Measurements from ENCODE around the gene RAI1.

The RAI1 gene

GRCh38 chr17:17823433-17824118 is 142.3 kb downstream of the RAI1 start:
- H3K23ac ChIP-seq (ENCODE audit: low read length): no peak overlapping the region
- H4K5ac ChIP-seq (ENCODE audit: low read length): no peak overlapping the region
- H2BK5ac ChIP-seq (ENCODE audit: low read length): peak overlapping the region; percentile 87
- H3K4ac ChIP-seq (ENCODE audit: low read depth, low read length): peak overlapping the region; percentile 61
- peak overlapping the region; percentile 72 for H3K18ac ChIP-seq (ENCODE audit: low read length)
- peak; percentile 97 for DNase-seq
- H2AK5ac ChIP-seq (ENCODE audit: low read length): no peak overlapping the region
- H3K56ac ChIP-seq (ENCODE audit: low read length): peak overlapping the region; percentile 89
- no peak overlapping the region for H2BK15ac ChIP-seq (replicated peaks; ENCODE audit: low read depth)
- H3K27me3 ChIP-seq (ENCODE audit: insufficient read depth, low read length, poor library complexity): no peaks in the 10 kb centered on the region
- peak overlapping the region; percentile 36 for H3K27ac ChIP-seq (ENCODE audit: low read depth, low read length)
- peaks cover 39% of the 10 kb centered on the region for H3K79me2 ChIP-seq (ENCODE audit: control insufficient read depth, insufficient read depth, low read length)
- peak overlapping the region; percentile 66 for H3K4me2 ChIP-seq (ENCODE audit: low read length)
- peaks cover 34% of the 10 kb centered on the region for H3K79me1 ChIP-seq (ENCODE audit: low read length)
- H3K36me3 ChIP-seq (ENCODE audit: control insufficient read depth, insufficient read depth, low read length): peaks cover 4% of the 10 kb centered on the region
- no peak overlapping the region for H4K8ac ChIP-seq (ENCODE audit: low read depth, low read length)
- H3K4me3 ChIP-seq (ENCODE audit: low read length): no peak overlapping the region
- WGBS (ENCODE audit: extremely low coverage, insufficient coverage, low lambda C conversion rate): no CpG with 5 or more reads among the region's 69 CpGs
- peaks cover 20% of the 10 kb centered on the region for H3K4me1 ChIP-seq (ENCODE audit: control insufficient read depth, low read depth, low read length)
- H2BK120ac ChIP-seq (ENCODE audit: low read depth, low read length): no peak overlapping the region
- peak overlapping the region; percentile 65 for H3K9ac ChIP-seq (ENCODE audit: low read length)

GRCh38 chr17:17824119-17824782 is 143.0 kb downstream of the RAI1 start:
- H3K79me1 ChIP-seq (ENCODE audit: low read length): peaks cover 34% of the 10 kb centered on the region
- H3K9ac ChIP-seq (ENCODE audit: low read length): peak overlapping the region; percentile 65
- H3K4me3 ChIP-seq (ENCODE audit: low read length): no peak overlapping the region
- H3K23ac ChIP-seq (ENCODE audit: low read length): no peak overlapping the region
- H3K36me3 ChIP-seq (ENCODE audit: control insufficient read depth, insufficient read depth, low read length): no peaks in the 10 kb centered on the region
- peak overlapping the region; percentile 87 for H2BK5ac ChIP-seq (ENCODE audit: low read length)
- H3K27ac ChIP-seq (ENCODE audit: low read depth, low read length): peak overlapping the region; percentile 36
- peak overlapping the region; percentile 61 for H3K4ac ChIP-seq (ENCODE audit: low read depth, low read length)
- H3K18ac ChIP-seq (ENCODE audit: low read length): peak overlapping the region; percentile 72
- no peak overlapping the region for H2BK15ac ChIP-seq (replicated peaks; ENCODE audit: low read depth)
- H3K56ac ChIP-seq (ENCODE audit: low read length): peak overlapping the region; percentile 89
- WGBS (ENCODE audit: extremely low coverage, insufficient coverage, low lambda C conversion rate): no CpG with 5 or more reads among the region's 11 CpGs
- H3K4me1 ChIP-seq (ENCODE audit: control insufficient read depth, low read depth, low read length): peaks cover 20% of the 10 kb centered on the region
- DNase-seq: peak; percentile 57
- H3K4me2 ChIP-seq (ENCODE audit: low read length): peak overlapping the region; percentile 50
- no peaks in the 10 kb centered on the region for H3K27me3 ChIP-seq (ENCODE audit: insufficient read depth, low read length, poor library complexity)
- no peak overlapping the region for H2BK120ac ChIP-seq (ENCODE audit: low read depth, low read length)
- H4K8ac ChIP-seq (ENCODE audit: low read depth, low read length): no peak overlapping the region
- peak overlapping the region; percentile 81 for H2AK5ac ChIP-seq (ENCODE audit: low read length)
- no peak overlapping the region for H4K5ac ChIP-seq (ENCODE audit: low read length)
- peaks cover 40% of the 10 kb centered on the region for H3K79me2 ChIP-seq (ENCODE audit: control insufficient read depth, insufficient read depth, low read length)

- peak overlapping the region; percentile 8 for H3K4ac ChIP-seq (ENCODE audit: low read depth, low read length)
- H3K9ac ChIP-seq (ENCODE audit: low read length): peak overlapping the region; percentile 65
- peak; percentile 80 for DNase-seq
- peaks cover 38% of the 10 kb centered on the region for H3K79me1 ChIP-seq (ENCODE audit: low read length)
- peak overlapping the region; percentile 73 for H2BK5ac ChIP-seq (ENCODE audit: low read length)
- peak overlapping the region; percentile 36 for H3K27ac ChIP-seq (ENCODE audit: low read depth, low read length)
- H3K27me3 ChIP-seq (ENCODE audit: insufficient read depth, low read length, poor library complexity): no peaks in the 10 kb centered on the region
- H3K4me2 ChIP-seq (ENCODE audit: low read length): no peak overlapping the region
- no peak overlapping the region for H3K23ac ChIP-seq (ENCODE audit: low read length)
- H3K56ac ChIP-seq (ENCODE audit: low read length): peak overlapping the region; percentile 89
- H3K36me3 ChIP-seq (ENCODE audit: control insufficient read depth, insufficient read depth, low read length): no peaks in the 10 kb centered on the region
- H3K18ac ChIP-seq (ENCODE audit: low read length): peak overlapping the region; percentile 72
- peaks cover 48% of the 10 kb centered on the region for H3K79me2 ChIP-seq (ENCODE audit: control insufficient read depth, insufficient read depth, low read length)
- no peak overlapping the region for H4K5ac ChIP-seq (ENCODE audit: low read length)
- no peak overlapping the region for H3K4me3 ChIP-seq (ENCODE audit: low read length)
- no peak overlapping the region for H2BK15ac ChIP-seq (replicated peaks; ENCODE audit: low read depth)
- WGBS (ENCODE audit: extremely low coverage, insufficient coverage, low lambda C conversion rate): no CpG with 5 or more reads among the region's 14 CpGs
- H2BK120ac ChIP-seq (ENCODE audit: low read depth, low read length): no peak overlapping the region
- peak overlapping the region; percentile 11 for H2AK5ac ChIP-seq (ENCODE audit: low read length)
- H3K4me1 ChIP-seq (ENCODE audit: control insufficient read depth, low read depth, low read length): peaks cover 20% of the 10 kb centered on the region
- H4K8ac ChIP-seq (ENCODE audit: low read depth, low read length): no peak overlapping the region
These were observed 143.7 kb downstream of the RAI1 start for GRCh38 chr17:17824783-17825614.

- Histone ChIP-seq H3K56ac (ENCODE audit: low read length) (no peak overlapping the region), H3K36me3 (ENCODE audit: control insufficient read depth, insufficient read depth, low read length) (no peaks in the 10 kb centered on the region), H2BK120ac (ENCODE audit: low read depth, low read length) (no peak overlapping the region), H4K5ac (ENCODE audit: low read length) (no peak overlapping the region), H3K23ac (ENCODE audit: low read length) (no peak overlapping the region), H3K79me1 (ENCODE audit: low read length) (peaks cover 38% of the 10 kb centered on the region), H2AK5ac (ENCODE audit: low read length) (no peak overlapping the region), H3K4me3 (ENCODE audit: low read length) (no peak overlapping the region), H3K9ac (ENCODE audit: low read length) (no peak overlapping the region), H3K4ac (ENCODE audit: low read depth, low read length) (no peak overlapping the region), H2BK5ac (ENCODE audit: low read length) (no peak overlapping the region), H3K4me2 (ENCODE audit: low read length) (no peak overlapping the region), H3K79me2 (ENCODE audit: control insufficient read depth, insufficient read depth, low read length) (peaks cover 57% of the 10 kb centered on the region), H3K27ac (ENCODE audit: low read depth, low read length) (no peak overlapping the region), H2BK15ac (replicated peaks; ENCODE audit: low read depth) (no peak overlapping the region), H3K18ac (ENCODE audit: low read length) (no peak overlapping the region), H3K4me1 (ENCODE audit: control insufficient read depth, low read depth, low read length) (peaks cover 20% of the 10 kb centered on the region), H4K8ac (ENCODE audit: low read depth, low read length) (no peak overlapping the region), H3K27me3 (ENCODE audit: insufficient read depth, low read length, poor library complexity) (no peaks in the 10 kb centered on the region)
- WGBS (ENCODE audit: extremely low coverage, insufficient coverage, low lambda C conversion rate): no CpG with 5 or more reads among the region's 2 CpGs
- no peak for DNase-seq
These were observed 145.1 kb downstream of the RAI1 start for GRCh38 chr17:17826342-17826713.

GRCh38 chr17:17826942-17827785 is 145.9 kb downstream of the RAI1 start:
- WGBS (ENCODE audit: extremely low coverage, insufficient coverage, low lambda C conversion rate): no CpG with 5 or more reads among the region's 16 CpGs
- DNase-seq: no peak
- H3K79me2 ChIP-seq (ENCODE audit: control insufficient read depth, insufficient read depth, low read length): peaks cover 60% of the 10 kb centered on the region
- no peaks in the 10 kb centered on the region for H3K27me3 ChIP-seq (ENCODE audit: insufficient read depth, low read length, poor library complexity)
- H2BK15ac ChIP-seq (replicated peaks; ENCODE audit: low read depth): no peak overlapping the region
- H2AK5ac ChIP-seq (ENCODE audit: low read length): no peak overlapping the region
- H2BK5ac ChIP-seq (ENCODE audit: low read length): no peak overlapping the region
- no peak overlapping the region for H3K4ac ChIP-seq (ENCODE audit: low read depth, low read length)
- peaks cover 37% of the 10 kb centered on the region for H3K79me1 ChIP-seq (ENCODE audit: low read length)
- no peak overlapping the region for H3K9ac ChIP-seq (ENCODE audit: low read length)
- H4K5ac ChIP-seq (ENCODE audit: low read length): no peak overlapping the region
- H3K4me3 ChIP-seq (ENCODE audit: low read length): no peak overlapping the region
- no peaks in the 10 kb centered on the region for H3K36me3 ChIP-seq (ENCODE audit: control insufficient read depth, insufficient read depth, low read length)
- no peak overlapping the region for H3K4me2 ChIP-seq (ENCODE audit: low read length)
- no peak overlapping the region for H3K56ac ChIP-seq (ENCODE audit: low read length)
- H4K8ac ChIP-seq (ENCODE audit: low read depth, low read length): no peak overlapping the region
- H3K18ac ChIP-seq (ENCODE audit: low read length): no peak overlapping the region
- peaks cover 20% of the 10 kb centered on the region for H3K4me1 ChIP-seq (ENCODE audit: control insufficient read depth, low read depth, low read length)
- H3K27ac ChIP-seq (ENCODE audit: low read depth, low read length): no peak overlapping the region
- no peak overlapping the region for H2BK120ac ChIP-seq (ENCODE audit: low read depth, low read length)
- H3K23ac ChIP-seq (ENCODE audit: low read length): no peak overlapping the region

All from mesendoderm (in vitro differentiated cells).